Spinal cord (tissue), 10 donors: ENCODE data around the gene IRGC. TPM values are rescaled to one million over a fixed set of nuclear protein-coding genes. Genes with fewer than 3 reads are reported as not detected.
"Not testable (repeated sequence)": the region's sequence is repeated elsewhere in the genome, so short reads cannot be mapped to it uniquely, and the experiment has no call there.

Experiments
- DNase-seq, 6 donors: peaks; one replicate each; pipeline versions ENCODE4 v3.0.0 to v3.0.0-alpha.2; 2013 to 2015; ENCODE audit warnings: low spot score in 6 of 6, low read depth in 4 of 6
- H3K27ac ChIP-seq: one replicate; pipeline ENCODE4 v1.5.1; 2013; ENCODE audit warnings: low read depth, low read length, control low read depth
- H3K27me3 ChIP-seq: one replicate; pipeline ENCODE4 v1.6.1; 2013; ENCODE audit warnings: low read length; ENCODE audit not compliant: control insufficient read depth, insufficient read depth
- H3K36me3 ChIP-seq: one replicate; pipeline ENCODE4 v1.6.1; 2013; ENCODE audit warnings: low read length; ENCODE audit not compliant: control insufficient read depth, insufficient read depth
- H3K4me1 ChIP-seq: one replicate; pipeline ENCODE4 v1.6.1; 2013; ENCODE audit warnings: low read length; ENCODE audit not compliant: control insufficient read depth, insufficient read depth
- H3K4me3 ChIP-seq: one replicate; pipeline ENCODE4 v1.5.1; 2013; ENCODE audit warnings: low read depth, low read length, control low read depth
- H3K9me3 ChIP-seq: one replicate; pipeline ENCODE4 v1.6.1; 2013; ENCODE audit warnings: low read length; ENCODE audit not compliant: control insufficient read depth, insufficient read depth
- WGBS: methylation state at CpG from one replicate; pipeline ENCODE4 v1.1.5; 2013; ENCODE audit warnings: missing lambda C conversion rate; ENCODE audit not compliant: insufficient coverage; 5-methylcytosine and 5-hydroxymethylcytosine counted together
- polyA plus RNA-seq, 2 donors: library from polyadenylated mRNA; unstranded; fragments of 120-200 nt; gene quantifications; one replicate each; pipeline ENCODE4 v1.2.1, GENCODE V29; 2013; ENCODE audit not compliant: insufficient read length in 2 of 2
- total RNA-seq, 2 donors: library from RNA; depleted of rRNA in 1 of 2; stranded (reverse); fragments of 120-200 nt in 1 of 2; fragments of >200 nt in 1 of 2; gene quantifications; one replicate each; pipeline versions ENCODE4 v1.2.3 to v1.2.4, GENCODE V29; 2013 to 2014
- donor health status: healthy.

Gene IRGC
- total and polyA plus RNA-seq, 4 donors: not detected

- no CpG with 5 or more reads among the region's 4 CpGs for WGBS
- Histone ChIP-seq H3K36me3 (no peaks in the 10 kb centered on the region), H3K9me3 (no peaks in the 10 kb centered on the region), H3K27me3 (no peaks in the 10 kb centered on the region), H3K27ac (no peak overlapping the region), H3K4me3 (no peak overlapping the region), H3K4me1 (peaks cover 3% of the 10 kb centered on the region)
- no peak for DNase-seq
These were observed 45.1 kb downstream of the IRGC start for GRCh38 chr19:43760941-43761340.

- H3K4me3 ChIP-seq: no peak overlapping the region
- no peak for DNase-seq
- H3K36me3 ChIP-seq: no peaks in the 10 kb centered on the region
- no peak overlapping the region for H3K27ac ChIP-seq
- H3K27me3 ChIP-seq: no peaks in the 10 kb centered on the region
- H3K9me3 ChIP-seq: no peaks in the 10 kb centered on the region
- peaks cover 3% of the 10 kb centered on the region for H3K4me1 ChIP-seq
- WGBS: no CpG with 5 or more reads among the region's 3 CpGs
These were observed 46.9 kb downstream of the IRGC start for GRCh38 chr19:43762814-43763213.

GRCh38 chr19:43763473-43763939, 47.6 kb downstream of the IRGC start:
- no peaks in the 10 kb centered on the region for H3K27me3 ChIP-seq
- no peak overlapping the region for H3K4me3 ChIP-seq
- 81% methylated on average over 3 of the region's 3 CpGs for WGBS
- H3K36me3 ChIP-seq: no peaks in the 10 kb centered on the region
- no peaks in the 10 kb centered on the region for H3K9me3 ChIP-seq
- peaks cover 3% of the 10 kb centered on the region for H3K4me1 ChIP-seq
- H3K27ac ChIP-seq: no peak overlapping the region
- DNase-seq: no peak

- not testable (repeated sequence) for DNase-seq, H3K4me3 ChIP-seq, H3K27me3 ChIP-seq, H3K36me3 ChIP-seq, H3K4me1 ChIP-seq, H3K9me3 ChIP-seq, H3K27ac ChIP-seq
- 77% methylated on average over 7 of the region's 8 CpGs for WGBS
These were observed 48.8 kb downstream of the IRGC start for GRCh38 chr19:43764684-43765083.

GRCh38 chr19:43765109-43765876, 49.4 kb downstream of the IRGC start:
- WGBS: 69% methylated on average over 12 of the region's 16 CpGs

GRCh38 chr19:43766755-43767043, 50.8 kb downstream of the IRGC start:
- H3K27ac ChIP-seq: no peak overlapping the region
- H3K4me1 ChIP-seq: peaks cover 3% of the 10 kb centered on the region
- no peak for DNase-seq
- H3K27me3 ChIP-seq: no peaks in the 10 kb centered on the region
- H3K4me3 ChIP-seq: no peak overlapping the region
- 100% methylated on average over 1 of the region's 4 CpGs for WGBS
- H3K36me3 ChIP-seq: no peaks in the 10 kb centered on the region
- H3K9me3 ChIP-seq: no peaks in the 10 kb centered on the region

More at GRCh38 chr19:43765109-43765876, 49.4 kb downstream of the IRGC start:
- Histone ChIP-seq H3K27me3 (no peaks in the 10 kb centered on the region), H3K9me3 (no peaks in the 10 kb centered on the region), H3K27ac (no peak overlapping the region), H3K4me1 (peaks cover 3% of the 10 kb centered on the region), H3K36me3 (no peaks in the 10 kb centered on the region), H3K4me3 (no peak overlapping the region)
- no peak for DNase-seq

- WGBS: 92% methylated on average over 7 of the region's 7 CpGs
- Histone ChIP-seq H3K4me3 (no peak overlapping the region), H3K9me3 (no peaks in the 10 kb centered on the region), H3K36me3 (no peaks in the 10 kb centered on the region), H3K4me1 (peaks cover 3% of the 10 kb centered on the region), H3K27ac (no peak overlapping the region), H3K27me3 (peaks cover 2% of the 10 kb centered on the region)
- no peak for DNase-seq
These were observed 51.4 kb downstream of the IRGC start for GRCh38 chr19:43767316-43767715.

- Histone ChIP-seq H3K4me3 (no peak overlapping the region), H3K27me3 (peaks cover 6% of the 10 kb centered on the region), H3K9me3 (no peaks in the 10 kb centered on the region), H3K36me3 (no peaks in the 10 kb centered on the region), H3K4me1 (peaks cover 3% of the 10 kb centered on the region), H3K27ac (no peak overlapping the region)
- no peak for DNase-seq
- WGBS: no CpG with 5 or more reads among the region's 1 CpG
These were observed 51.9 kb downstream of the IRGC start for GRCh38 chr19:43767818-43768217.

GRCh38 chr19:43768273-43769050, 52.6 kb downstream of the IRGC start:
- DNase-seq: no peak
- Histone ChIP-seq H3K4me1 (peaks cover 3% of the 10 kb centered on the region), H3K27me3 (peaks cover 13% of the 10 kb centered on the region), H3K36me3 (no peaks in the 10 kb centered on the region), H3K4me3 (no peak overlapping the region), H3K9me3 (no peaks in the 10 kb centered on the region), H3K27ac (no peak overlapping the region)
- WGBS: 81% methylated on average over 8 of the region's 15 CpGs

GRCh38 chr19:43769256-43769655, 53.4 kb downstream of the IRGC start:
- 90% methylated on average over 12 of the region's 14 CpGs for WGBS
- Histone ChIP-seq H3K4me3 (no peak overlapping the region), H3K9me3 (no peaks in the 10 kb centered on the region), H3K27ac (no peak overlapping the region), H3K36me3 (no peaks in the 10 kb centered on the region), H3K4me1 (peaks cover 6% of the 10 kb centered on the region), H3K27me3 (peaks cover 20% of the 10 kb centered on the region)
- no peak for DNase-seq
